Astrocyte (in vitro differentiated cells and primary cell): ENCODE measurements around the gene PPP1R1A. TPM values are rescaled to one million over a fixed set of nuclear protein-coding genes. Genes with fewer than 3 reads are reported as not detected.

Source experiments
- DNase-seq: peaks from one replicate; pipeline ENCODE4 v3.0.0-alpha.2; 2010; ENCODE audit warnings: low read depth
- FAIRE-seq: peaks from 2 replicates; lab custom pipeline; 2011; peaks lifted over from hg19 to GRCh38; lab: Jason Lieb, UNC
- H2AFZ ChIP-seq: 2 replicates; pipeline ENCODE4 v1.6.0; 2012; ENCODE audit warnings: low read depth, low read length, inconsistent platforms
- H3K27ac ChIP-seq: 2 replicates; pipeline ENCODE4 v1.5.1; 2011; ENCODE audit warnings: low read depth, low read length, inconsistent platforms
- H3K27me3 ChIP-seq: 2 replicates; pipeline ENCODE4 v1.6.0; 2011; ENCODE audit warnings: low read length, inconsistent platforms; ENCODE audit not compliant: insufficient read depth
- H3K36me3 ChIP-seq: 2 replicates; pipeline ENCODE4 v1.5.1; 2011; ENCODE audit warnings: low read length, inconsistent platforms; ENCODE audit not compliant: insufficient read depth
- H3K4me1 ChIP-seq: 2 replicates; pipeline ENCODE4 v1.5.1; 2011; ENCODE audit warnings: low read length, inconsistent platforms; ENCODE audit not compliant: insufficient read depth
- H3K4me2 ChIP-seq: 2 replicates; pipeline ENCODE4 v1.6.0; 2012; ENCODE audit warnings: low read length, inconsistent platforms
- H3K4me3 ChIP-seq: 2 replicates; pipeline ENCODE4 v1.5.1; 2011; ENCODE audit warnings: low read depth, mild to moderate bottlenecking, low read length, inconsistent platforms; ENCODE audit not compliant: insufficient read depth
- H3K79me2 ChIP-seq: 2 replicates; pipeline ENCODE4 v1.6.0; 2012; ENCODE audit warnings: mild to moderate bottlenecking, low read length, inconsistent platforms; ENCODE audit not compliant: insufficient read depth
- H3K9ac ChIP-seq: 2 replicates; pipeline ENCODE4 v1.6.0; 2012; ENCODE audit warnings: mild to moderate bottlenecking, low read length, inconsistent platforms
- H3K9me3 ChIP-seq: 2 replicates; pipeline ENCODE4 v1.5.1; 2012; ENCODE audit warnings: low read depth, mild to moderate bottlenecking, low read length, inconsistent platforms; ENCODE audit not compliant: insufficient read depth
- H4K20me1 ChIP-seq: 2 replicates; pipeline ENCODE4 v1.6.0; 2012; ENCODE audit warnings: low read length, inconsistent platforms; ENCODE audit not compliant: insufficient read depth
- H3K27ac Mint-ChIP-seq: one replicate; pipeline ENCODE4 v1.8.0; 2021; ENCODE audit warnings: mild to moderate bottlenecking, mixed read lengths; ENCODE audit not compliant: unreplicated experiment
- H3K27me3 Mint-ChIP-seq: one replicate; pipeline ENCODE4 v1.8.0; 2021; ENCODE audit warnings: low read depth, mixed read lengths; ENCODE audit not compliant: unreplicated experiment
- H3K36me3 Mint-ChIP-seq: one replicate; pipeline ENCODE4 v1.8.0; 2021; ENCODE audit warnings: low read depth, mixed read lengths; ENCODE audit not compliant: unreplicated experiment
- H3K4me1 Mint-ChIP-seq: one replicate; pipeline ENCODE4 v1.8.0; 2021; ENCODE audit warnings: low read depth, mixed read lengths; ENCODE audit not compliant: unreplicated experiment
- H3K4me3 Mint-ChIP-seq: one replicate; pipeline ENCODE4 v1.8.0; 2021; ENCODE audit warnings: mild to moderate bottlenecking, moderate library complexity, mixed read lengths; ENCODE audit not compliant: unreplicated experiment
- H3K9me3 Mint-ChIP-seq: one replicate; pipeline ENCODE4 v1.8.0; 2021; ENCODE audit warnings: mild to moderate bottlenecking, mixed read lengths; ENCODE audit not compliant: unreplicated experiment
- CTCF ChIP-seq: IDR thresholded peaks from 2 replicates; pipeline ENCODE4 v1.5.1; 2011; ENCODE audit warnings: low read depth, mild to moderate bottlenecking, inconsistent platforms, low read length, moderate library complexity; ENCODE audit not compliant: insufficient read depth
- EZH2 ChIP-seq: IDR thresholded peaks from 2 replicates; pipeline ENCODE4 v1.6.1; 2012; ENCODE audit warnings: mild to moderate bottlenecking, low read length, inconsistent platforms; ENCODE audit not compliant: insufficient read depth
- total RNA-seq: library from RNA; stranded (reverse); gene quantifications from 2 replicates; pipeline ENCODE4 v1.2.1, GENCODE V29; 2021

Gene PPP1R1A
- total RNA-seq, 1 donor from 2014 or later = 0.52 TPM

GRCh38 chr12:54560374-54560858 is 28.0 kb downstream of the PPP1R1A start:
- no peaks in the 10 kb centered on the region for H3K9me3 ChIP-seq
- Mint-ChIP-seq H3K27ac (no peak overlapping the region), H3K4me1 (peaks cover 7% of the 10 kb centered on the region), H3K9me3 (peaks cover 2% of the 10 kb centered on the region), H3K27me3 (peaks cover 49% of the 10 kb centered on the region), H3K4me3 (peak overlapping the region; percentile 40), H3K36me3 (peaks cover 3% of the 10 kb centered on the region)
- peak overlapping the region; percentile 54 for H3K4me3 ChIP-seq
- no peak for FAIRE-seq
- no peaks in the 10 kb centered on the region for H3K36me3 ChIP-seq
- DNase-seq = peak; percentile 18
- no peaks in the 10 kb centered on the region for H3K4me1 ChIP-seq
- H2AFZ ChIP-seq = peak overlapping the region; percentile 83
- peak overlapping the region; percentile 34 for H3K9ac ChIP-seq
- TF ChIP-seq EZH2 = no peak
- no peak for TF ChIP-seq CTCF
- no peak overlapping the region for H3K27ac ChIP-seq
- peaks cover 11% of the 10 kb centered on the region for H3K27me3 ChIP-seq
- H4K20me1 ChIP-seq = no peaks in the 10 kb centered on the region
- H3K4me2 ChIP-seq = peak overlapping the region; percentile 87
- H3K79me2 ChIP-seq = no peaks in the 10 kb centered on the region

- H3K9ac ChIP-seq = no peak overlapping the region
- DNase-seq (no peak), FAIRE-seq (no peak)
- no peak for TF ChIP-seq CTCF
- TF ChIP-seq EZH2 = no peak
- H3K79me2 ChIP-seq = no peaks in the 10 kb centered on the region
- no peak overlapping the region for H3K27ac ChIP-seq
- no peak overlapping the region for H3K27ac Mint-ChIP-seq
- peaks cover 1% of the 10 kb centered on the region for H3K4me1 Mint-ChIP-seq
- H3K27me3 ChIP-seq = peaks cover 24% of the 10 kb centered on the region
- H2AFZ ChIP-seq = no peak overlapping the region
- no peaks in the 10 kb centered on the region for H3K36me3 ChIP-seq
- H3K9me3 Mint-ChIP-seq = peaks cover 2% of the 10 kb centered on the region
- H3K4me3 ChIP-seq = no peak overlapping the region
- no peak overlapping the region for H3K4me3 Mint-ChIP-seq
- peaks cover 3% of the 10 kb centered on the region for H3K36me3 Mint-ChIP-seq
- H3K27me3 Mint-ChIP-seq = peaks cover 46% of the 10 kb centered on the region
- H3K4me2 ChIP-seq = no peak overlapping the region
- no peaks in the 10 kb centered on the region for H4K20me1 ChIP-seq
- H3K9me3 ChIP-seq = no peaks in the 10 kb centered on the region
- H3K4me1 ChIP-seq = no peaks in the 10 kb centered on the region
Observed at GRCh38 chr12:54558759-54559158, 29.7 kb downstream of the PPP1R1A start.

GRCh38 chr12:54558311-54558710 is 30.1 kb downstream of the PPP1R1A start:
- Mint-ChIP-seq H3K27ac (no peak overlapping the region), H3K36me3 (peaks cover 3% of the 10 kb centered on the region), H3K27me3 (peaks cover 47% of the 10 kb centered on the region), H3K4me1 (peaks cover 1% of the 10 kb centered on the region), H3K4me3 (no peak overlapping the region), H3K9me3 (peaks cover 2% of the 10 kb centered on the region)
- Histone ChIP-seq H3K27ac (no peak overlapping the region), H3K4me2 (no peak overlapping the region), H3K9me3 (no peaks in the 10 kb centered on the region), H3K79me2 (no peaks in the 10 kb centered on the region), H4K20me1 (no peaks in the 10 kb centered on the region), H3K36me3 (no peaks in the 10 kb centered on the region), H3K4me3 (no peak overlapping the region), H3K27me3 (peaks cover 25% of the 10 kb centered on the region), H3K9ac (no peak overlapping the region), H3K4me1 (no peaks in the 10 kb centered on the region), H2AFZ (no peak overlapping the region)
- DNase-seq (no peak), FAIRE-seq (no peak)
- no peak for TF ChIP-seq CTCF
- no peak for TF ChIP-seq EZH2
